OCI-LY3 (cell line): ENCODE results near the gene TTC22.

Experiments
- H2AFZ ChIP-seq: fragments of 200-600, 300-600 bp; shearing (Covaris generic); 2 replicates; pipeline ENCODE4 v1.6.0; 2014; ENCODE audit warnings: antibody characterized with exemption, low read depth, low read length
- H3K27ac ChIP-seq: fragments of 200-600, 300-600 bp; sonication (generic); 2 replicates; pipeline ENCODE4 v1.5.1; 2014; ENCODE audit warnings: mild to moderate bottlenecking, low read length, moderate library complexity, mixed read lengths
- H3K27me3 ChIP-seq: fragments of 200-600, 300-600 bp; sonication (generic); 2 replicates; pipeline ENCODE4 v1.6.1; 2014; ENCODE audit warnings: low read depth, low read length, mixed read lengths
- H3K36me3 ChIP-seq: fragments of 200-600, 300-600 bp; sonication (generic); replicated peaks from 2 replicates; pipeline ENCODE3; 2014; ENCODE audit warnings: low read depth, low read length, mixed read lengths
- H3K4me1 ChIP-seq: fragments of 300-600, 200-600 bp; sonication (generic); 2 replicates; pipeline ENCODE4 v1.6.1; 2014; ENCODE audit warnings: low read length, mixed read lengths
- H3K4me2 ChIP-seq: fragments of 200-600, 300-600 bp; sonication (generic); 2 replicates; pipeline ENCODE4 v1.6.1; 2014; ENCODE audit warnings: low read length, mixed read lengths
- H3K4me3 ChIP-seq: fragments of 300-600, 200-600 bp; sonication (generic); 2 replicates; pipeline ENCODE4 v1.5.1; 2014; ENCODE audit warnings: antibody characterized with exemption, mild to moderate bottlenecking, low read length, moderate library complexity
- H3K79me2 ChIP-seq: fragments of 300-600, 200-600 bp; shearing (Covaris generic); 2 replicates; pipeline ENCODE4 v1.6.1; 2014; ENCODE audit warnings: mild to moderate bottlenecking, low read length, mixed read lengths
- H3K9ac ChIP-seq: fragments of 300-600, 200-600 bp; shearing (Covaris generic); 2 replicates; pipeline ENCODE4 v1.6.0; 2014; ENCODE audit warnings: mild to moderate bottlenecking, low read length, moderate library complexity
- H3K9me3 ChIP-seq: fragments of 200-600, 300-600 bp; shearing (Covaris generic); 2 replicates; pipeline ENCODE4 v1.6.1; 2014; ENCODE audit warnings: low read length, mixed read lengths; ENCODE audit not compliant: insufficient read depth
- H4K20me1 ChIP-seq: fragments of 200-600, 300-600 bp; sonication (generic); 2 replicates; pipeline ENCODE4 v1.6.1; 2016; ENCODE audit warnings: low read length, mixed read lengths; ENCODE audit not compliant: insufficient read depth
- CTCF ChIP-seq: fragments of 200-600, 300-600 bp; sonication (generic); IDR thresholded peaks from 2 replicates; pipeline ENCODE4 v1.5.1; 2014; ENCODE audit warnings: antibody characterized with exemption, low read length, low read depth
- EZH2phosphoT487 ChIP-seq: fragments of 200-600 bp; shearing (Covaris generic); IDR thresholded peaks from 2 replicates; pipeline ENCODE4 v1.6.1; 2018; ENCODE audit warnings: antibody characterized with exemption, mixed run types, low read depth

The TTC22 gene

GRCh38 chr1:54849219-54850068 is 48.3 kb upstream of the TTC22 start:
- TF ChIP-seq EZH2phosphoT487 (no peak), CTCF (no peak)
- peaks cover 27% of the 10 kb centered on the region for H3K36me3 ChIP-seq
- no peaks in the 10 kb centered on the region for H3K4me1 ChIP-seq
- H4K20me1 ChIP-seq = no peaks in the 10 kb centered on the region
- no peak overlapping the region for H3K27ac ChIP-seq
- H3K27me3 ChIP-seq = no peaks in the 10 kb centered on the region
- H3K79me2 ChIP-seq = no peaks in the 10 kb centered on the region
- H3K4me2 ChIP-seq = no peak overlapping the region
- no peak overlapping the region for H2AFZ ChIP-seq
- H3K4me3 ChIP-seq = no peak overlapping the region
- no peaks in the 10 kb centered on the region for H3K9me3 ChIP-seq
- no peak overlapping the region for H3K9ac ChIP-seq

- H3K27me3 ChIP-seq = no peaks in the 10 kb centered on the region
- H3K79me2 ChIP-seq = no peaks in the 10 kb centered on the region
- no peaks in the 10 kb centered on the region for H3K9me3 ChIP-seq
- no peak overlapping the region for H3K27ac ChIP-seq
- no peak for TF ChIP-seq EZH2phosphoT487
- no peak for TF ChIP-seq CTCF
- no peak overlapping the region for H3K4me2 ChIP-seq
- H4K20me1 ChIP-seq = no peaks in the 10 kb centered on the region
- peaks cover 26% of the 10 kb centered on the region for H3K36me3 ChIP-seq
- no peak overlapping the region for H3K4me3 ChIP-seq
- H2AFZ ChIP-seq = no peak overlapping the region
- no peak overlapping the region for H3K9ac ChIP-seq
- H3K4me1 ChIP-seq = no peaks in the 10 kb centered on the region
Measured at GRCh38 chr1:54848134-54848948, 47.2 kb upstream of the TTC22 start.

GRCh38 chr1:54846716-54847284 is 45.7 kb upstream of the TTC22 start:
- Histone ChIP-seq H3K27ac (no peak overlapping the region), H2AFZ (no peak overlapping the region), H3K27me3 (no peaks in the 10 kb centered on the region), H3K4me3 (no peak overlapping the region), H3K36me3 (peaks cover 26% of the 10 kb centered on the region), H3K9me3 (no peaks in the 10 kb centered on the region), H3K9ac (no peak overlapping the region), H3K79me2 (no peaks in the 10 kb centered on the region), H3K4me2 (no peak overlapping the region), H4K20me1 (no peaks in the 10 kb centered on the region), H3K4me1 (no peaks in the 10 kb centered on the region)
- TF ChIP-seq CTCF = no peak
- no peak for TF ChIP-seq EZH2phosphoT487

- Histone ChIP-seq H3K36me3 (peaks cover 24% of the 10 kb centered on the region), H2AFZ (no peak overlapping the region), H3K9ac (no peak overlapping the region), H3K27ac (no peak overlapping the region), H3K27me3 (no peaks in the 10 kb centered on the region), H3K79me2 (no peaks in the 10 kb centered on the region), H3K4me3 (no peak overlapping the region), H3K4me2 (no peak overlapping the region), H3K9me3 (no peaks in the 10 kb centered on the region), H4K20me1 (no peaks in the 10 kb centered on the region), H3K4me1 (no peaks in the 10 kb centered on the region)
- no peak for TF ChIP-seq EZH2phosphoT487
- no peak for TF ChIP-seq CTCF
Measured at GRCh38 chr1:54846301-54846700, 45.2 kb upstream of the TTC22 start.
